NB4 (cell line): ENCODE results near the gene RFX8.

Source experiments
- DNase-seq: peaks from one replicate; pipeline ENCODE4 v3.0.0; 2010; ENCODE audit warnings: low read depth
- H3K4me3 ChIP-seq: one replicate; pipeline ENCODE4 v1.5.1; 2011; ENCODE audit warnings: mild to moderate bottlenecking, low read depth, low read length, moderate library complexity
- MYC ChIP-seq: IDR thresholded peaks from 2 replicates; pipeline ENCODE4 v1.6.1; 2011; ENCODE audit warnings: low read depth, low read length
- POLR2A ChIP-seq: IDR thresholded peaks from 2 replicates; pipeline ENCODE4 v1.6.1; 2011; ENCODE audit warnings: mild to moderate bottlenecking; ENCODE audit not compliant: insufficient read length; ENCODE audit errors: extremely low read depth
- TF ChIP-seq, protein P1 (sequence below): IDR thresholded peaks from 2 replicates; pipeline ENCODE4 v1.6.1; 2011; ENCODE audit warnings: low read depth, low read length
- TF ChIP-seq, protein P2 (sequence below): IDR thresholded peaks from one replicate; pipeline ENCODE4 v1.5.1; 2012; ENCODE audit warnings: low read depth, low read length

The RFX8 gene

DNA sequence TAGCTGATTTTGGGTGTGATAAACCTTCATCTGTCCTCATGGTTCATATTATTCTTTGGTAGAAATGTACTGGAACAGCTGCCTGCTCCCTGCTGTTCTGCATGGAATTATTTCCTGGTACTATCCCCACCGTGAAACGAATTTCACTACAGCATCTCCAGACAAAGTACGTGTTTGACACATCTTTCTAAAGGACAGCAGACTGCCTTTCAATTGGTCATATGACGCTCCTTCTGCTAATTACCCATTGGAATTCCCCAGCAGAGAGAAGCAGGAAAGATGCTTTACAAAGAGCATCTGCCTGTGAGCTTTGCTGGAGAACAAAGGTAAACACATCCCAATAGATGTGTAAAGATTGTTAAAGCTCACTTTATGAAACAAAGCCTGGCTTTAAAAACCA, 4.4 kb upstream of the RFX8 start:
- DNase-seq = no peak
- TF ChIP-seq, protein P1, sequence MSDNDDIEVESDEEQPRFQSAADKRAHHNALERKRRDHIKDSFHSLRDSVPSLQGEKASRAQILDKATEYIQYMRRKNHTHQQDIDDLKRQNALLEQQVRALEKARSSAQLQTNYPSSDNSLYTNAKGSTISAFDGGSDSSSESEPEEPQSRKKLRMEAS = no peak
- TF ChIP-seq MYC (no peak), POLR2A (no peak)
- TF ChIP-seq, protein P2, sequence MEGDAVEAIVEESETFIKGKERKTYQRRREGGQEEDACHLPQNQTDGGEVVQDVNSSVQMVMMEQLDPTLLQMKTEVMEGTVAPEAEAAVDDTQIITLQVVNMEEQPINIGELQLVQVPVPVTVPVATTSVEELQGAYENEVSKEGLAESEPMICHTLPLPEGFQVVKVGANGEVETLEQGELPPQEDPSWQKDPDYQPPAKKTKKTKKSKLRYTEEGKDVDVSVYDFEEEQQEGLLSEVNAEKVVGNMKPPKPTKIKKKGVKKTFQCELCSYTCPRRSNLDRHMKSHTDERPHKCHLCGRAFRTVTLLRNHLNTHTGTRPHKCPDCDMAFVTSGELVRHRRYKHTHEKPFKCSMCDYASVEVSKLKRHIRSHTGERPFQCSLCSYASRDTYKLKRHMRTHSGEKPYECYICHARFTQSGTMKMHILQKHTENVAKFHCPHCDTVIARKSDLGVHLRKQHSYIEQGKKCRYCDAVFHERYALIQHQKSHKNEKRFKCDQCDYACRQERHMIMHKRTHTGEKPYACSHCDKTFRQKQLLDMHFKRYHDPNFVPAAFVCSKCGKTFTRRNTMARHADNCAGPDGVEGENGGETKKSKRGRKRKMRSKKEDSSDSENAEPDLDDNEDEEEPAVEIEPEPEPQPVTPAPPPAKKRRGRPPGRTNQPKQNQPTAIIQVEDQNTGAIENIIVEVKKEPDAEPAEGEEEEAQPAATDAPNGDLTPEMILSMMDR = no peak
- no peak overlapping the region for H3K4me3 ChIP-seq

DNA sequence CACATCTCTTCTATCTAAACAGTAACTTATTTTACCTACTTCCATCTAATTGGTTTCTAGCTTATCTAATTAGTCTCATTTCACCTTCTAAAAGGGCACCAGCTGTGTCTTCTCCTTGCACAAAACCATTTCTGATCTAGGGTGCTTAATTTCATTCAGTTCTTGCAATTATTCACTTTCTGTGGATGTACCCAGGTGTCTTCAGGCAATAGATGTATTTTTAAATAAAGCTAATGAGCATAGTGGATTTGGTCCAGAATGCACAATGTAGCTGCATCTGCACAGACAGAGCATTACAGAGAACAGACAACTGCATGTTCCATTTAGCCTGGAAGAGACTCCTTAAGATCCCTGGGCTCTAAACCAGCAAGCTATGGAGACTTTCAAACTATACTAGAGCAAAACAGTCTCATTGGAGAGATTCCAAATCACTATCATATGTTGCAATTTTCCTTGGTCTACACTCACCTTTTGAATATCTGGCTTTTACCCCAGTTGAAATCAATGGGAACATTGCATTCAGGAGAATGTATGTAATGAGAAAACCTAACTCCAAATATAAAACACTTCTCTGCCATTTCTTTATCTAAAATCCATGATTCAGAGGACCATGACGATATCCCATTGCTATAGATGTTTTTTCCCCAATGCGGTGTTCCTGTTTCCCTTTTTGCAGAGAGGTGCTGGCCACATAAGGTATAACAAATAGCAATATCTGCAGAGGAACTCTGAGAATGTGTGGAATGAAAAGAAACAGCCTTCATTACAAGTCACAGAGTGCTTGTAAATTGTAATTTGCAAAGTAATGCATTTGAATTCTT, 3.5 kb upstream of the RFX8 start:
- DNase-seq = no peak
- TF ChIP-seq, protein P2 = no peak
- no peak for TF ChIP-seq MYC
- TF ChIP-seq POLR2A = no peak
- TF ChIP-seq, protein P1 = no peak
- no peak overlapping the region for H3K4me3 ChIP-seq

DNA sequence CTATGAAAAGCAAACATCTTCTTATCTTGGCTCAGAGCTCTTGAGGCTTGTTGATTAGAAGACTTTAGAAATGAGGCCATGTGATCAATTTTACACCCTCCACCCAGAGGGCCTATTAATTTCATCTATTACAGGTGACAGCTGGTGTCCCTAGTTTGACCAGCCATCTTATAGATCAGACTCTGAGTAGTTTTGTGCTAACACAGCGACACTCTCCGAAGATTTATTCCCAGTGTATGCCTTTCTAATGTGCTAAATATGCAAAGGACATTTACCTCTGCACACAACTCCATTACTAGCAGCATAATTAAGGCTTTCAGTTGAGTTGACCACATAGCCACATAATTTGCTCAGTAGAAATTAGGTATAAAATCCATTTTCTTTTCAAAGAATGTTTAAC, 2.6 kb upstream of the RFX8 start:
- H3K4me3 ChIP-seq = no peak overlapping the region
- no peak for TF ChIP-seq POLR2A
- TF ChIP-seq, protein P1 = no peak
- TF ChIP-seq, protein P2 = no peak
- no peak for TF ChIP-seq MYC
- no peak for DNase-seq

DNA sequence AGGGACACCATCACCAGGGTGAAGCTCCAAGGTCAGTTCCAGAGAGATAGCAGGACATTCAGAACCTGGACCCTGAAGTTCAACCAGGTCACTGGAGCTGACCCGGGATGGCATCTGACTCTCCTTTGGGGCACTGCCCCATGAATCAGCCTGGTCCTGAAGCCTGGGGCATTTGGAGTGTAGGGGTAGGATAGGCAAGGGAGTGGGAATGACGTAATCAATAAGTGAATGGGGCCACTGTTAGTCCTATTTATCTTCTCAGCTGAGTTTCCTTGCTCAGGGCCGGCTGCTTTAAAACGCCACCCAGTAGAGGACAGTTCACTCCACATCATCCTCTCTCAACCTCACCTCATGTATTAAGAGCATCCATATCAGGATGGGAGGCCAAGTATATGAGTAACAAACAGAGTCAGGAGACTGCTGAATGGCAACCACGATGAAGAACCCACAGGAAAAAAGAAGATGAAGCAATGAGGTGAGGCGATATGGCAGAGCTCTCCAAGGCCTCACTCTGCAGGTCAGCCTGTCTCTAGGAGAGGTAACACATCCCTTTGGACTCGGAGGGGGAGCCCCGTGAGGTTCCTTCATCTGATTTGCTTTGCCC, 1.8 kb upstream of the RFX8 start:
- DNase-seq = peak; percentile 58
- H3K4me3 ChIP-seq = no peak overlapping the region
- TF ChIP-seq, protein P2 = no peak
- TF ChIP-seq, protein P1 = no peak
- TF ChIP-seq POLR2A (no peak), MYC (no peak)

DNA sequence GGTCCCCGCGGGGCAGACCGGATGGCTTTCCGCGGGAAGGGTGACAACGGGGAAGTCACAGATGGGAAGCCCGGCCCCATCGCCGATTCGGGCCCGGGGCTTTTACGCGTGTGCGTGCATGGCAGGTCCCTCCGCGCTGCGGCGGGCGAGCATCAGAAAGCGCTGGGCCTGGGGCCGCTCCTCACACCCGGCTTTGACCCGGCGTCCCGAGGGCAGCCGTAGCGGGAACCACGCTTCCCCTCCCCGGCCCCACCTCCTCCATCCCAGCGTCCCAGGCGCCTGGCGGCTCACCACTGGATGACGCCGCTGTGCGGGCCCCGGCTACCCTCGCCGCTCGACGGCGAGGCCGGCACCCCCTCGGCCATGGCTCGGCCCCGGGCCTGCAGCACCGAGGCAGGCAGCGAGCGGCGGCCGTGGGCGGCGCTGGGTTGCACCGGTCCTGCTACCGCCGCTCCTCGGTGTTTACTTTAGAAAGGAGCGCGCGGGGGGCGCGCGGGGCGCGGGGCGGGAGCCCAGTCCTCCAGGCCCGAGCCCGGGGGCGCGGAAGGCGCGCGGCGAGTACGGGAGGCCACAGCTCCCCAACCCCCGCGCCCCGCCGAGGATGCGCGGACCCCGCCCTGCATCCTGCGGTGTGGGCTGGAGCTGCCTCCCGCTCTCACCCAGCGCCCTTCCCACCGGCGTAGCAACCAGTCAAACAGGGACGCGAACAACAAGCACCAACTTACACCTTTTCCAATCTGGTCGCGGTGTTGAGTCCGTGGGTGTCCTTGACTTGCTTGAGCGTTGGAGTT, 806 bp downstream of the RFX8 start:
- peak overlapping the region; percentile 69 for H3K4me3 ChIP-seq
- DNase-seq = peak; percentile 86

More for the DNA sequence above, 806 bp downstream of the RFX8 start:
- TF ChIP-seq, protein P2 = no peak
- TF ChIP-seq, protein P1 = peak; percentile 26; the same call in 1 of the 2 replicates
- TF ChIP-seq MYC (peak; percentile 47; the same call in 1 of the 2 replicates), POLR2A (no peak)
